GM23338 (cell line): Measurements from ENCODE around the gene PSMB8.

Experiments used
- CREB1 ChIP-seq: fragments of 250-450 bp; sonication (Bioruptor Pico); IDR thresholded peaks from 2 replicates; pipeline ENCODE4 v1.5.0; 2020; ENCODE audit warnings: low read depth, mild to moderate bottlenecking, moderate library complexity
- ETS1 ChIP-seq: IDR thresholded peaks from 2 replicates; pipeline ENCODE4 v1.6.1; 2016; ENCODE audit warnings: antibody characterized with exemption
- EZH2 ChIP-seq: fragments of 200-600 bp; sonication (generic); IDR thresholded peaks from one replicate; pipeline ENCODE4 v1.8.0; 2017; ENCODE audit warnings: antibody characterized with exemption, mild to moderate bottlenecking, low read depth; ENCODE audit not compliant: unreplicated experiment
- EZH2phosphoT487 ChIP-seq: fragments of 200-600 bp; sonication (generic); IDR thresholded peaks from one replicate; pipeline ENCODE4 v1.8.1; 2018; ENCODE audit warnings: antibody characterized with exemption; ENCODE audit not compliant: unreplicated experiment
- JUNB ChIP-seq: IDR thresholded peaks from one replicate; pipeline ENCODE4 v1.6.1; 2016; ENCODE audit warnings: antibody characterized with exemption; ENCODE audit not compliant: unreplicated experiment
- NANOG ChIP-seq: IDR thresholded peaks from 2 replicates; pipeline ENCODE4 v1.6.1; 2016; ENCODE audit warnings: antibody characterized with exemption, borderline replicate concordance
- POLR2AphosphoS5 ChIP-seq: IDR thresholded peaks from 2 replicates; pipeline ENCODE4 v1.6.1; 2016; ENCODE audit warnings: antibody characterized with exemption, low read depth
- TF ChIP-seq, protein P1 (sequence below), 2 experiments: fragments of 200-600 bp in 1 of 2; sonication (generic) in 1 of 2; conservative IDR thresholded peaks; 2 replicates each; pipeline versions ENCODE4 v1.5.1 to v1.6.1; 2016 to 2017; ENCODE audit warnings: antibody characterized with exemption in 2 of 2, low read depth in 2 of 2, mild to moderate bottlenecking in 2 of 2, moderate library complexity in 1 of 2
- TF ChIP-seq, protein P2 (sequence below): IDR thresholded peaks from one replicate; pipeline ENCODE4 v1.6.1; 2018; ENCODE audit warnings: antibody characterized with exemption; ENCODE audit not compliant: unreplicated experiment

DNA sequence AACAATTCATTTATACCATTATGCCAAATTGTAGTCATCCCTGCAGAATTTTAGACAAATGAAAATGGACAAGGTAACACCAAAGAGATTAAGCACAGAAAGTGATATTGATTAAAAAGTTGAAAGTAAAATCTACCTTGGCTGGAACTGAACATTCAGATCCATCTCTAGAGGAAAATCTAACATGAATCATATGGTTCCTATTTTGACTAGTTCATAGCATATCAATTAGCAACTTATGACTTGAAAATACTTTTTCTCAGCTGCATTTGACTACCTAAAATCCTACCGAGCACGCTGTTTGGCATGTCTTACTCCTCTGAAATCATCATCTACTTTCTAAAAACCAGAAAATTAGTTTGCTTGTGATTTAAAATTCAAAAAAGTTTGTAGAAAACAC is 32.8 kb upstream of the PSMB8 start:
- TF ChIP-seq, protein P1, sequence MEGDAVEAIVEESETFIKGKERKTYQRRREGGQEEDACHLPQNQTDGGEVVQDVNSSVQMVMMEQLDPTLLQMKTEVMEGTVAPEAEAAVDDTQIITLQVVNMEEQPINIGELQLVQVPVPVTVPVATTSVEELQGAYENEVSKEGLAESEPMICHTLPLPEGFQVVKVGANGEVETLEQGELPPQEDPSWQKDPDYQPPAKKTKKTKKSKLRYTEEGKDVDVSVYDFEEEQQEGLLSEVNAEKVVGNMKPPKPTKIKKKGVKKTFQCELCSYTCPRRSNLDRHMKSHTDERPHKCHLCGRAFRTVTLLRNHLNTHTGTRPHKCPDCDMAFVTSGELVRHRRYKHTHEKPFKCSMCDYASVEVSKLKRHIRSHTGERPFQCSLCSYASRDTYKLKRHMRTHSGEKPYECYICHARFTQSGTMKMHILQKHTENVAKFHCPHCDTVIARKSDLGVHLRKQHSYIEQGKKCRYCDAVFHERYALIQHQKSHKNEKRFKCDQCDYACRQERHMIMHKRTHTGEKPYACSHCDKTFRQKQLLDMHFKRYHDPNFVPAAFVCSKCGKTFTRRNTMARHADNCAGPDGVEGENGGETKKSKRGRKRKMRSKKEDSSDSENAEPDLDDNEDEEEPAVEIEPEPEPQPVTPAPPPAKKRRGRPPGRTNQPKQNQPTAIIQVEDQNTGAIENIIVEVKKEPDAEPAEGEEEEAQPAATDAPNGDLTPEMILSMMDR (conservative IDR thresholded peaks at IDR 0.05; ENCODE audit: low read depth in 2 of 2): no peak
- TF ChIP-seq, protein P2, sequence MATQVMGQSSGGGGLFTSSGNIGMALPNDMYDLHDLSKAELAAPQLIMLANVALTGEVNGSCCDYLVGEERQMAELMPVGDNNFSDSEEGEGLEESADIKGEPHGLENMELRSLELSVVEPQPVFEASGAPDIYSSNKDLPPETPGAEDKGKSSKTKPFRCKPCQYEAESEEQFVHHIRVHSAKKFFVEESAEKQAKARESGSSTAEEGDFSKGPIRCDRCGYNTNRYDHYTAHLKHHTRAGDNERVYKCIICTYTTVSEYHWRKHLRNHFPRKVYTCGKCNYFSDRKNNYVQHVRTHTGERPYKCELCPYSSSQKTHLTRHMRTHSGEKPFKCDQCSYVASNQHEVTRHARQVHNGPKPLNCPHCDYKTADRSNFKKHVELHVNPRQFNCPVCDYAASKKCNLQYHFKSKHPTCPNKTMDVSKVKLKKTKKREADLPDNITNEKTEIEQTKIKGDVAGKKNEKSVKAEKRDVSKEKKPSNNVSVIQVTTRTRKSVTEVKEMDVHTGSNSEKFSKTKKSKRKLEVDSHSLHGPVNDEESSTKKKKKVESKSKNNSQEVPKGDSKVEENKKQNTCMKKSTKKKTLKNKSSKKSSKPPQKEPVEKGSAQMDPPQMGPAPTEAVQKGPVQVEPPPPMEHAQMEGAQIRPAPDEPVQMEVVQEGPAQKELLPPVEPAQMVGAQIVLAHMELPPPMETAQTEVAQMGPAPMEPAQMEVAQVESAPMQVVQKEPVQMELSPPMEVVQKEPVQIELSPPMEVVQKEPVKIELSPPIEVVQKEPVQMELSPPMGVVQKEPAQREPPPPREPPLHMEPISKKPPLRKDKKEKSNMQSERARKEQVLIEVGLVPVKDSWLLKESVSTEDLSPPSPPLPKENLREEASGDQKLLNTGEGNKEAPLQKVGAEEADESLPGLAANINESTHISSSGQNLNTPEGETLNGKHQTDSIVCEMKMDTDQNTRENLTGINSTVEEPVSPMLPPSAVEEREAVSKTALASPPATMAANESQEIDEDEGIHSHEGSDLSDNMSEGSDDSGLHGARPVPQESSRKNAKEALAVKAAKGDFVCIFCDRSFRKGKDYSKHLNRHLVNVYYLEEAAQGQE: no peak
- no peak for TF ChIP-seq CREB1 (CRISPR knock-in tag)
- TF ChIP-seq EZH2phosphoT487: no peak
- no peak for TF ChIP-seq EZH2
- no peak for TF ChIP-seq POLR2AphosphoS5
- no peak for TF ChIP-seq JUNB
- no peak for TF ChIP-seq NANOG
- no peak for TF ChIP-seq ETS1
